SK-N-SH (cell line): ENCODE measurements around the gene SCN11A. TPM values are rescaled to one million over a fixed set of nuclear protein-coding genes. Genes with fewer than 3 reads are reported as not detected.

Experiments used
- CTCF ChIA-PET: fragments of 300-600, 350-600 bp; formaldehyde crosslinking; extraction: SDS; loops from one replicate; lab custom pipeline; 2021; lab: Yijun Ruan, JAX
- POLR2A ChIA-PET: fragments of 350-600 bp; sonication (Branson Sonifier 250); formaldehyde crosslinking; extraction: SDS; loops from one replicate; lab custom pipeline; 2020; ENCODE audit warnings: antibody characterized with exemption, inconsistent platforms; lab: Yijun Ruan, JAX
- DNase-seq: peaks from one replicate; pipeline ENCODE4 v3.0.0; 2012
- H2AFZ ChIP-seq: fragments of 200-600 bp; sonication (generic); 2 replicates; pipeline ENCODE4 v1.8.1; 2016; ENCODE audit warnings: antibody characterized with exemption, mild to moderate bottlenecking, low read depth
- H3F3A ChIP-seq: fragments of 200-600 bp; sonication (generic); replicated peaks from 2 replicates; pipeline ENCODE3; 2016; ENCODE audit warnings: antibody characterized with exemption, mild to moderate bottlenecking; ENCODE audit not compliant: insufficient read depth
- H3K27ac ChIP-seq, 2 experiments: fragments of 200-500 bp in 1 of 2; fragments of 200-600 bp in 1 of 2; sonication (Bioruptor generic) in 1 of 2; sonication (generic), shearing (Covaris generic) in 1 of 2; 2 replicates each; pipeline versions ENCODE4 v1.5.1 to v1.6.1; 2014 to 2016; ENCODE audit warnings: low read depth in 2 of 2, inconsistent platforms in 1 of 2, low read length in 1 of 2, mild to moderate bottlenecking in 1 of 2, mixed read lengths in 1 of 2
- H3K27me3 ChIP-seq: fragments of 200-600 bp; sonication (generic), shearing (Covaris generic); 2 replicates; pipeline ENCODE4 v1.6.1; 2016; ENCODE audit warnings: mixed run types; ENCODE audit not compliant: insufficient read depth
- H3K36me3 ChIP-seq, 2 experiments: fragments of 200-500 bp in 1 of 2; fragments of 200-600 bp in 1 of 2; sonication (Bioruptor generic) in 1 of 2; sonication (generic) in 1 of 2; replicated peaks in 1 of 2; 2 replicates each; pipeline versions ENCODE3 to v1.5.1; 2014 to 2016; ENCODE audit warnings: low read length in 1 of 2, mild to moderate bottlenecking in 1 of 2; ENCODE audit not compliant: insufficient read depth in 2 of 2, control insufficient read depth in 1 of 2
- H3K4me1 ChIP-seq, 2 experiments: fragments of 200-500 bp in 1 of 2; fragments of 200-600 bp in 1 of 2; sonication (Bioruptor generic) in 1 of 2; sonication (generic), shearing (Covaris generic) in 1 of 2; 2 replicates each; pipeline versions ENCODE4 v1.5.1 to v1.6.1; 2014 to 2016; ENCODE audit warnings: low read depth in 1 of 2, low read length in 1 of 2, mixed run types in 1 of 2; ENCODE audit not compliant: insufficient read depth in 2 of 2, control insufficient read depth in 1 of 2
- H3K4me2 ChIP-seq: fragments of 200-600 bp; sonication (generic), shearing (Covaris generic); 2 replicates; pipeline ENCODE4 v1.6.1; 2017; ENCODE audit warnings: mixed run types
- H3K4me3 ChIP-seq, 2 experiments: fragments of 200-500 bp in 1 of 2; fragments of 200-600 bp in 1 of 2; sonication (Bioruptor generic) in 1 of 2; sonication (generic), shearing (Covaris generic) in 1 of 2; 2 replicates each; pipeline versions ENCODE4 v1.5.1 to v1.8.1; 2014 to 2016; ENCODE audit warnings: low read depth in 2 of 2, inconsistent platforms in 1 of 2, low read length in 1 of 2, mild to moderate bottlenecking in 1 of 2, mixed read lengths in 1 of 2, moderate library complexity in 1 of 2
- H3K79me2 ChIP-seq: fragments of 200-600 bp; sonication (generic); 2 replicates; pipeline ENCODE4 v1.8.1; 2017; ENCODE audit warnings: mild to moderate bottlenecking; ENCODE audit not compliant: insufficient read depth
- H3K9ac ChIP-seq: fragments of 200-600 bp; sonication (generic); 2 replicates; pipeline ENCODE4 v1.6.1; 2017; ENCODE audit warnings: mixed run types
- H3K9me2 ChIP-seq: fragments of 200-600 bp; sonication (generic); 2 replicates; pipeline ENCODE4 v1.6.1; 2017; ENCODE audit warnings: mixed run types
- H3K9me3 ChIP-seq: fragments of 200-600 bp; sonication (generic); 2 replicates; pipeline ENCODE4 v1.6.1; 2017; ENCODE audit warnings: mixed run types, mild to moderate bottlenecking, moderate library complexity
- H4K20me1 ChIP-seq: fragments of 200-600 bp; sonication (generic); 2 replicates; pipeline ENCODE4 v1.6.1; 2017; ENCODE audit warnings: mild to moderate bottlenecking, mixed run types; ENCODE audit not compliant: insufficient read depth
- CHD2 ChIP-seq: fragments of 150-350 bp; IDR thresholded peaks from 2 replicates; pipeline ENCODE4 v1.6.1; 2018; ENCODE audit warnings: low read length; ENCODE audit not compliant: partially characterized antibody
- CTCF ChIP-seq: fragments of 200-600 bp; sonication (generic); IDR thresholded peaks from 2 replicates; pipeline ENCODE4 v1.6.1; 2017; ENCODE audit warnings: antibody characterized with exemption, mild to moderate bottlenecking, moderate library complexity
- ELF1 ChIP-seq: IDR thresholded peaks from 2 replicates; pipeline ENCODE4 v1.4.0; 2012
- EP300 ChIP-seq, 2 experiments: IDR thresholded peaks; 2 replicates each; pipeline versions ENCODE4 v1.4.0 to v1.6.1; 2012; ENCODE audit warnings: borderline replicate concordance in 1 of 2, low read depth in 1 of 2, low read length in 1 of 2
- FOXJ3 ChIP-seq: sonication (generic); formaldehyde crosslinking; IDR thresholded peaks from 2 replicates; pipeline ENCODE4 v1.5.1; 2020; ENCODE audit warnings: mild to moderate bottlenecking, missing genetic modification reagents
- FOXM1 ChIP-seq: IDR thresholded peaks from 2 replicates; pipeline ENCODE4 v1.4.0; 2012; ENCODE audit warnings: low read depth, mild to moderate bottlenecking
- GABPA ChIP-seq: IDR thresholded peaks from 2 replicates; pipeline ENCODE4 v1.4.0; 2012; ENCODE audit warnings: low read depth, mild to moderate bottlenecking
- IRF3 ChIP-seq: fragments of 150-350 bp; IDR thresholded peaks from 2 replicates; pipeline ENCODE4 v1.6.1; 2016; ENCODE audit warnings: mild to moderate bottlenecking, low read depth, low read length
- MEF2A ChIP-seq: IDR thresholded peaks from 2 replicates; pipeline ENCODE4 v1.4.0; 2012; ENCODE audit warnings: low read depth, borderline replicate concordance
- MXI1 ChIP-seq: IDR thresholded peaks from 2 replicates; pipeline ENCODE4 v1.6.1; 2012; ENCODE audit warnings: mild to moderate bottlenecking, low read depth, low read length, improper control_type of control experiment
- NFIC ChIP-seq: IDR thresholded peaks from 2 replicates; pipeline ENCODE4 v1.4.0; 2012; ENCODE audit warnings: borderline replicate concordance
- PBX3 ChIP-seq: IDR thresholded peaks from 2 replicates; pipeline ENCODE4; 2012
- RAD21 ChIP-seq: IDR thresholded peaks from 2 replicates; pipeline ENCODE4 v1.6.1; 2012; ENCODE audit warnings: mild to moderate bottlenecking, low read length
- RCOR1 ChIP-seq: fragments of 150-350 bp; IDR thresholded peaks from 2 replicates; pipeline ENCODE4 v1.6.1; 2017; ENCODE audit warnings: antibody characterized with exemption, low read length
- REST ChIP-seq: IDR thresholded peaks from 2 replicates; pipeline ENCODE4 v1.6.1; 2012; ENCODE audit warnings: mild to moderate bottlenecking, low read depth, low read length, moderate library complexity
- RXRA ChIP-seq: IDR thresholded peaks from 2 replicates; pipeline ENCODE4 v1.4.0; 2012; ENCODE audit warnings: low read depth, mild to moderate bottlenecking, borderline replicate concordance
- SIN3A ChIP-seq: IDR thresholded peaks from 2 replicates; pipeline ENCODE4 v1.6.1; 2012; ENCODE audit warnings: low read depth, mild to moderate bottlenecking, low read length, moderate library complexity, borderline replicate concordance
- SMC3 ChIP-seq: IDR thresholded peaks from 2 replicates; pipeline ENCODE4 v1.6.1; 2012; ENCODE audit warnings: low read depth, low read length, improper control_type of control experiment
- USF1 ChIP-seq: IDR thresholded peaks from 2 replicates; pipeline ENCODE4 v1.4.0; 2012; ENCODE audit warnings: low read depth, borderline replicate concordance
- ZBTB33 ChIP-seq: IDR thresholded peaks from 2 replicates; pipeline ENCODE4 v1.4.0; 2012; ENCODE audit warnings: low read depth, borderline replicate concordance
- WGBS: methylation state at CpG from one replicate; pipeline ENCODE4 v1.1.6; 2017; ENCODE audit warnings: low lambda C conversion rate; 5-methylcytosine and 5-hydroxymethylcytosine counted together
- polyA plus RNA-seq, 3 experiments: library from polyadenylated mRNA; depleted of rRNA; stranded (reverse); fragments of >200 nt; gene quantifications; 2 replicates each; pipeline ENCODE4 v1.2.3, GENCODE V29; 2012

Gene SCN11A
- polyA plus RNA-seq, 1 of the 3 experiments (the other 2 are of a cell fraction): 0.02 TPM

- Histone ChIP-seq H3K4me3 (no peak overlapping the region), H3K27me3 (no peaks in the 10 kb centered on the region)
- TF ChIP-seq EP300 (IDR thresholded peaks at IDR 0.05; ENCODE audit: borderline replicate concordance in 1 of 2, low read depth in 1 of 2, low read length in 1 of 2): no peak
- TF ChIP-seq CTCF: no peak
- no peak for TF ChIP-seq IRF3
- no peak for TF ChIP-seq RAD21
- no peak for TF ChIP-seq MEF2A
- TF ChIP-seq NFIC: no peak
- TF ChIP-seq CHD2: no peak
- TF ChIP-seq FOXM1: no peak
- no peak for TF ChIP-seq ELF1
- no peak for TF ChIP-seq USF1
- TF ChIP-seq GABPA: no peak
- TF ChIP-seq SIN3A: no peak
- TF ChIP-seq FOXJ3: no peak
- no peak for TF ChIP-seq MXI1
- no peak for TF ChIP-seq ZBTB33
- no peak for TF ChIP-seq REST
- no peak for TF ChIP-seq RCOR1
- no peak for TF ChIP-seq SMC3
- TF ChIP-seq RXRA: no peak
- TF ChIP-seq PBX3: no peak
- TF ChIP-seq, all 33 proteins: peak for 0
- no peaks in the 10 kb centered on the region for H3K4me1 ChIP-seq
- no peaks in the 10 kb centered on the region for H3K79me2 ChIP-seq
- no peaks in the 10 kb centered on the region for H3K9me3 ChIP-seq
- ChIA-PET CTCF (interaction anchor here (1.7 to 3.9 kb wide), 3 partner anchors 11 to 360 kb away, joined by 5 to 45 read pairs (median 6); no protein-coding TSS in a partner anchor), POLR2A (no interaction called here)
- H4K20me1 ChIP-seq: no peaks in the 10 kb centered on the region
- no peak overlapping the region for H3K27ac ChIP-seq
- H3K9ac ChIP-seq: no peak overlapping the region
- no peaks in the 10 kb centered on the region for H3K36me3 ChIP-seq
- no peak overlapping the region for H2AFZ ChIP-seq
- WGBS: 31% methylated on average over 2 of the region's 2 CpGs
- no peaks in the 10 kb centered on the region for H3K9me2 ChIP-seq
- no peak overlapping the region for H3K4me2 ChIP-seq
- no peaks in the 10 kb centered on the region for H3F3A ChIP-seq
- no peak for DNase-seq
These were observed 40.5 kb downstream of the SCN11A start for GRCh38 chr3:39011191-39011736.
